ENCODE measurements around the gene HIVEP3.

The HIVEP3 gene

DNA sequence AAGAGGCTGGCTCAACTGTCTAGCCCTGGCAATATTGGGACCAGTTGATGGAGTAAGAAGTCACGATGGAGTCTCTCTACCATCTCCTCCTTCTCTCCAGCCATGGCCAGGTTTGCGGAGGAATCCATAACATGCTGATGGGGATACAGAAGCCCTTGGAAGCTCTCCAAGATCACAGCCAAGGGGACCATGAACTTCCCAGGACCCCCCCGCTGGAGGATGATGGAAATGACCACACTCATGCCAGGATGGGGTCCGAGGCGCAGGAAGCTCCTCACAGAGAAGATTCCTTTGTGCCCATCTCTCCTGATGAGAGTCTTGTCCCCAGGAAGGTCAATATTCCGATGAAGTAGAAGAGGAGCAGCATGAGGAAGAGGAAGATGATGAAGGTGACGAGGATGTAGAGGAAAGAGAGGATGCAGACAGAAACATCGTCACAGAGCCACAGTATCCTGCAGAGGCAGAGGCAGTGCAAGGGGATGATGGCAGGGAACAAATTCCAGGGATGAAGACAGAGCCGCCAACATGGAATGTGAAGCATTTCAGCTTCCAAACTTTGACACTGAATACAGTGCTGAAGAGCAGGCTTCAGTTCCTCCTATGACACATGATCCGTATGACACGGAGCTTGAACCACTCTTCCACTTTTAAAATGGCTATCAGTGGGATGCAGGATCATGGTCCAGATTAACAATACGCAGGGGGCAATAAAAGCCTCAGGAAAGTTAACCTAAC is 376.4 kb downstream of the HIVEP3 start:
- DNase-seq (ENCODE audit: low read depth in 2 of 2, low spot score in 1 of 2): no peak

DNA sequence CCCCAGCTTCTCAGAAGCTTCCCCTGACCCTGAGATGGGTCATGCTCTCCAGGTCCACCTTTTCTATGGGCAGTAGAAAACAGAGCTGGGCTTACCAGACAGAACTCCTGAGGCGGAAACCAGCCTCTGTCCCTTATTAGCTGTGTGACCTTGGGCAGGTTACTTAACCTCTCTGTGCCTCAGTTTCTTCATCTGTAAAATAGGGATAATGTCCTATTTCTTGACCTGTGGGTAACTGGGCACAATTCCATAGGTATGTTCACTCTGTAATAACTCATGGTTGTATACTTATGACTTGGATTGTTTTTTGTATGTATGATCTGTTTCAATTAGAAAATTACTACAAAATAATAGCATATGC is 377.1 kb downstream of the HIVEP3 start:
- no peak for DNase-seq (ENCODE audit: low read depth in 2 of 2, low spot score in 1 of 2)

GRCh38 chr1:41540886-41541591 is 377.7 kb downstream of the HIVEP3 start:
- DNase-seq (ENCODE audit: low read depth in 2 of 2, low spot score in 1 of 2): no peak

DNA sequence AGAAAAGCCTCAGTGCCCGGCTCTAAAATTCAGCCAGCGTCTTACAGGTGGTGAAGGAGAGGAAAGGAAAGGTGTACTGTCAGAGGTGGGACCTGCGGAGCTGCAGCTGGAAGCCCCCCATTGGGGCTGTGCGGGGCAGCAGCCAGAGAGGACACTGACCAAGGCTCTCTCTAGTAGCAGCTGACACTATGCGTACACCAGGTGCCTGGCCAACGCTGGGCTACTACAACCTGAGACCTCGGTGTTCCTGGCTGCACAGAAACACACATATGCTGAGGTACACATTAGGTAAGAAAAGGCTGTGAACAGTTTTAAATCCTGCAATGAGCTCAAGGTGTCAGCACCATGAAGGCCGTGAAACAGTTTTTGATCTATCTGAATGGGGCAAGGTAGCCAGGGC is 378.7 kb downstream of the HIVEP3 start:
- DNase-seq (ENCODE audit: low read depth in 2 of 2, low spot score in 1 of 2): no peak

DNA sequence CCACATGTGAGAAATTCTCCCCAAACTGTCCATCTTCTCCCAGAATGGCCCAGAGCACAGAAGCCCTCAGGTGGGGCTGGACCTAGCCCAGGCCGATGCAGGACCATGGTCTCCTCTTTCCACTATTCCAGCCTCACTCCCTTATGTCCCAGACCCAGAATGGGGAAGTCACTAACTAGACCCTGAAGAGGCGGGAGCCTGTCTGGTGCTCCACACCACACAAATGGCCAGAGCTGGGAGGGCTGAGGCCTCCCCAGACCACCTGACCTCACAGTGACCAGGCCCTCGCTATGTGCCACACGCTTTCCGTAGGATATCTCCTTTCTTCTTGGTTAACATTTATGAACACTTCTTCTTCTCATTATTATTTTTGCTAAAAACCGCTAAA is 379.3 kb downstream of the HIVEP3 start:
- no peak for DNase-seq (ENCODE audit: low read depth in 2 of 2, low spot score in 1 of 2)

GRCh38 chr1:41538741-41539417 is 379.8 kb downstream of the HIVEP3 start:
- no peak for DNase-seq (ENCODE audit: low read depth in 2 of 2, low spot score in 1 of 2)

GRCh38 chr1:41537788-41538351 is 380.9 kb downstream of the HIVEP3 start:
- no peak for DNase-seq (ENCODE audit: low read depth in 2 of 2, low spot score in 1 of 2)

GRCh38 chr1:41537251-41537650 is 381.5 kb downstream of the HIVEP3 start:
- DNase-seq (ENCODE audit: low read depth in 2 of 2, low spot score in 1 of 2): no peak

DNA sequence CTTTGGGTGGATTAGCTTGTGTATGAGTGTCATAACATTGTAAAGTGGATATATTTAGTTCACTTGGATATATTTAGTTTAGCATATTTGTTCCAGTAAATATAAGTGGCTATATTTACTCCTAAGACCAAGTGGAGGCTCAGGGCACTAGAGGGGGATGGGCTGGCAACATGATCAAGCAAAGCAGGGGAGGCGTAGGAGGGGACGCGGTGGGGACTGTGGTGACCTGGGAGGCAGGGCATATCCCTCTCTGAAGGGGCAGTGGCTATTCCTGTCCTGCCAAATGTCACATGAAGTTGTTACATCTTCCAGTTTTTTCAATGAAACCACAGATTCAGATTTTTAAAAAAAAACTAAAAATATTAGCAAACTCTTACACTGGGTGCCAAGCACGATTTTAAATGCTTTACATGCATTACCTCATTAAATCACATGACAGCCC is 382.3 kb downstream of the HIVEP3 start:
- no peak for DNase-seq (ENCODE audit: low read depth in 2 of 2, low spot score in 1 of 2)

GRCh38 chr1:41535716-41536115 is 383.0 kb downstream of the HIVEP3 start:
- no peak for DNase-seq (ENCODE audit: low read depth in 2 of 2, low spot score in 1 of 2)

DNA sequence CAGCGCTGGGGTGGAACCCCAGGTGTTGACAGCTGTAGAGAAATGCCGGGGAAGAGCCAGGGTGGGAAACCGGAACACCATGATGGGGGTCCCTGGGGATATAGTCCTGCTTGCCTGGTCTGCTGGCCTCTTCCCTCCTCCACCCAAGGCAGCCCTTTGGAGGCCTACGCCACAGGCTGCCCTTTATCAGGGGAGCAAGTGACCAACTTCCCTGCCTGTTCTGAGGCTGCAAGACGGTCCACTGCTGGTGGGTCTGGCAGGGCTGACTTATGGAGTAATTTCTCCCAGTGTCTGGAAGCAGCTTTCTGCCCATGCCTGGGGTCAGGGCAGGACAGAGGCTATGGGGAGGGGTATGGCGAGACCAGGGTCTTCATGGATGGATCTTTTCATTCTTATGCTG is 383.4 kb downstream of the HIVEP3 start:
- no peak for DNase-seq (ENCODE audit: low read depth in 2 of 2, low spot score in 1 of 2)

GRCh38 chr1:41534181-41535076 is 384.3 kb downstream of the HIVEP3 start:
- DNase-seq (ENCODE audit: low read depth in 2 of 2, low spot score in 1 of 2): no peak

DNA sequence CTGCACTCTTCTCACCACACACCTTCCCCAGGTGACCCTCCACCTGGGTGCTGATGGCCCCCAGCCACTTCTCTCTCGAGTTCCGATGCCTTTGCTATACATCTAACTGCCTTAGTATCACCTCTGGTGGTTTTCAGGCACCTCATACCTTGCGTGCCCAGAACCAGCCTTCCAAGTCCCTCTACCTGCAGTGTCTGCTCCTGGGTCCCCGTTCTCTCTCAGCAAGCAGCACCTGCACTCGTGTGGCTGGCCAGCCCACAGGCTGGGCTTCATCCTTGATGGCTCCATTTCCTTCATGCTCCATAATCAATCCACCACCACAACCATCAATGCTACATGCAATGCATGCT is 385.0 kb downstream of the HIVEP3 start:
- no peak for DNase-seq (ENCODE audit: low read depth in 2 of 2, low spot score in 1 of 2)

DNA sequence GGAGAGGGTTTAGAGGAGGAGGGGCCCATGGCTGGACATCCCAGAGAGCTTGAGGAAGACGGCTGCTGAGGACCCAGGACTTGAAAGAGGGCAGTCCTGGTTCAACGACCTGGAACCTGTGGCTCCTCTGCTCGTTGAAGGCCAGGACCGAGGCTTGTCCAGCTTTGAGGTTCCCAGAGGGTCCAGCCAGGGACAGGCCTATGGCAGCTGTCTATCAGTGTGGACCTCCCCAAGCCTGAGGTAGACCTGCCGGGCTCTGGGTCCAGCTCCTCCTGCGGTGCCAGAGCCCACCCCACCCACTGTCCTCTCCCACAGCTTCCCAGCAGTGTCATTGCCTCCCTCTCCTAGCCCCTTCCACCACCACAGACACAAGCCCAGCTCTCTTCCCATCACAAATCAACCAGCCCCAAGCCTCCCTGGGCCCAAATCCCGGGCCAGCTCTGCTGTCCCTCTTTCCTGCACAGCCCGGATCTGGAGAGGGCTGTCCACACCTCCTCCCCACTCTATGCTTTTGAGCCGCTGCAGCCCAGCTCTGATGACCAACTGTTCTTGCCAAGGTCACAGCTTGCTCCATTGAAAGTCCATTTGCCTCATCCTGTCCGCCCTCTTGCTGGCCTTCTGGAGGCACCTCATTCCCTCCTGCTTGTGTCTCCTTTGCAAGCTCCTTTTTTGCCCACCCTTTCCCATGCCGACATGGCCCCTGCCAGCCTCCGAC is 385.5 kb downstream of the HIVEP3 start:
- DNase-seq (ENCODE audit: low read depth in 2 of 2, low spot score in 1 of 2): no peak

GRCh38 chr1:41532206-41532975 is 386.3 kb downstream of the HIVEP3 start:
- no peak for DNase-seq (ENCODE audit: low read depth in 2 of 2, low spot score in 1 of 2)

DNA sequence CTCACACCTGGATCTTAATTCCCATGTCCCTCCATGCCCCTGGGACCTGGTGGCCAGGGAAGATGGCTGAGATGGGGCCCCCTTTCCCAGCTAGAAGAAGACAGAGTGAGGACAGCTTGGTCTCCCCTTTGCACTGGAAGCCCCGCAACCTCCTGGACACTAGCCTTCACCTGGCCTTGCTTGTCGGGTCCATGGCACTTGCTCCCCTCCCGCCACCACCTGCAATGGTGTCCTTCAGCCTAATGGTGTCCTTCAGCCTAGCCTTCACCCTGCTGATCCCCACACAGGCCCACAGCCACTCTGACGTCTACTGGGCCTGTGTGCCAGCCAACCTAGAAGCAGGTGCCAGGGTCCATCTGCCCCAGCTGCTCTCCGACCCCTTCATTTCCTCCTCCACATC is 388.3 kb downstream of the HIVEP3 start:
- no peak for DNase-seq (ENCODE audit: low read depth in 2 of 2, low spot score in 1 of 2)

DNA sequence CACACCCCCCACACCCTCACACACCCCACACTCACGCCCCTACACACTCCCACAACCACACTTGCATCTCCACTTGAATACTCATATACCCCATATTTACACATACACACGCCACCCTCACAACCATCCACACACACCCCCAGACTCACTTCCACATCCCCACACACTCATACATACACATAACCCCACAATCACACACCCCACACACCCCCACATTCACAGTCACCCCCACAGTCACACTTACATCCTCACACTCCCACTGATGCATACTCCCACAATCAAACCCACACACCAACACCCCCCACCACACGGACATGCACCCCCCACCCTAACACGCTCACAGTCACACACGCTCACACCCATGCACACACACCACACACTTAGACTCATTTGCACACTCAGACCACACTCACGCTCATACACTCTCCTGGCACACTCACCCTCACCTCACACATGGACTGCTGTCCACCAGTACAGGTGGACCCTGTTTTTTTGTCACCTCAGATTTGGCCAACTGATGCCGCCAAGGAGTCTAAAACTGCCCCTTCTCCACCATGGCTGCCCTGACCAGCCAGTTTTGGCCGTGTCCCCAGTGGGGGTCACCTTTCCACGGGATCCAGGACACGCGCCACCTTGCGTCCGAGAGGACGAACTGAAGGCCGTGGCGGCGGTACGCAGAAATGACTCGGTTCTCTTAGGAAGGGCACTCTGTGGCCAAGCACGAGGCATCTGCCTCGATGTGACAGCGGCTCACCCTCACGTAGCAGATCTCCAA is 388.9 kb downstream of the HIVEP3 start:
- DNase-seq (ENCODE audit: low read depth in 2 of 2, low spot score in 1 of 2): no peak

DNA sequence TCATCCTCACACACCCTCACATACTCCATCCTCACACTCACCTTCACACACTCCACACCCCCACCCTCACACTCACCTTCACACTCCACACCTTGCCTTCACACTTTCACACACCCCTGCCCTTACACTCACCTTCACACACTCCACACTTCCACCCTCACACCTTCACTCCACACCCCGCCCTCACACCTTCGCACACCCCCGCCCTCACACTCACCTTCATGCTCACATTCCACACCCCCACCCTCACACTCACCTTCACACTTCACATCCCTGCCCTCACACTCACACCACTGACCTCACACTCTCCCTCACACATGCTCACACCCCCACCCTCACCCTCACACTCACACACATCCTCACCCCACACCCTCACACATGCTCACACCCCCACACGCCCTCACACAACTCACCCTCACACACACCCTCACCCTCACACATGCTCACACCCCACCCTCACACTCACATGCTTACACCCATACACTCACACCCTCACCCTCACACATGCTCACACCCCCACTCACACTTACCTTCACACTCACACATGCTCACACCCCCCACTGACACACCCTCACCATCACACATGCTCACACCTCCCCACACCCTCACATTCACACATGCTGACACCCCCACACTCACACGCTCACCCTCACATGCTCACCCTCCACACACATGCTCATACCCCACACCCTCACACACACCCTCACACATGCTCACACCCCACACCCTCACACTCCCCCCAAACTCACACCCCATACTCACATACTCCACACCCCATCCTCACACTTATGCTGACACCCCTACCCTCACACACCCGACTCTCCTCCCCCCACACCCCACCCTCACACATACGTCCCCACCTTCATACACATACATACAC is 389.8 kb downstream of the HIVEP3 start:
- DNase-seq (ENCODE audit: low read depth in 2 of 2, low spot score in 1 of 2): no peak
